Lower leg skin (tissue), 3 donors: ENCODE results near the gene TSPAN31.

Source experiments
- CTCF ChIP-seq, 3 donors: fragments of 450-650 bp; IDR thresholded peaks; one replicate each; pipeline ENCODE4 v1.5.1; 2016; ENCODE audit warnings: antibody characterized with exemption in 3 of 3, mild to moderate bottlenecking in 3 of 3, moderate library complexity in 2 of 3
- POLR2A ChIP-seq, 2 donors: fragments of 450-650 bp; IDR thresholded peaks; one replicate each; pipeline ENCODE4 v1.6.1; 2016 to 2017; ENCODE audit warnings: antibody characterized with exemption in 2 of 2, mild to moderate bottlenecking in 1 of 2, moderate library complexity in 1 of 2

- TF ChIP-seq CTCF (IDR thresholded peaks at IDR 0.05), result no peak
- no peak for TF ChIP-seq POLR2A (IDR thresholded peaks at IDR 0.05)
These were observed 2.7 kb upstream of the TSPAN31 start for GRCh38 chr12:57741844-57742738.
